ENCODE data around the gene RABAC1.

DNA sequence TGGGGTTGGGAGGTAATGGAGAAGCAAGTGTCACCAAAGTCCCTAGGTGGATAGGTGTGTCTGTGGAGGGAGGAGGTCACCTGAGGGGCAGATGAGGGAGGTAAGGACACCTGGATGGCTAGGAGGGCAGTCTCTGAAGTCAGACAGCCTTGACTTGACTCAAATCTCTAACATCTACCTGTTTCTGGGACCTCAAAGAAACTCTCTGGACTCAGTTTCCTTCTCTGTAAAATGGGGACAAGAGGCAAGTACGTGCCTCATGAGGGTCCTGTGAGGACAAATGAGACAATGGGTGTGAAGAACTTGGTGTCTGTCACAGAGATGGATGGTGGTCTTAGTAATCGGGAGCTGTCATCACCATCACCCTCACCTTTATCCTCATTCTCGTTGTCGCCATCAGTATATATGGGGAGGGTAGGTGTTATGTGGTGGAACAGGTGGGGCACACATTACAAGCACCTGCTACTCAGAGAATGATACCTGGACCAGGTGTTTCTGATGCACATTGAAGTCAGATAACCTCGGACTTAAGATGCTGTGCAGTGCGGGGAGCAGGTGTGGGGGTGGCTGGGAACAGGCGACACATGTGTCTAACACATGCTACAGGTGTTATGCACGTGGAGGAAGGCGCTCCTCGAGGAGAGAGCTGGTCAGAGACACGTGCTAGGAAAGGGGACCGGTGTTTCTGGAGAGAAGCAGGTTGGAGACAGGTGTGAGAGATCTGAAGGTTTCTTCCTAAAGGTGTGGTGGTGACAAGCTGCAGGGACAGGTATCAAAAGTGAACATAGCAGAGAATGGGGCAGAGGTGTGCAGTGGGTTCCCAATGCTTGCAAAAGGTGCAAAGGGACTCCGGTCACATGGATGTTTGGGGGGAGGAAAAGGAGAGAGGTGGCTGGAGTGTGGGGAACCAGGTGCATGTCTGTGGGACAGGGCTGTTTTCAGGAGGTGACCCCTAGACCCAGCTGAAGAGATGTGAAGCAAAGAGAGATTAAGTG, 34.7 kb downstream of the RABAC1 start:
- TF ChIP-seq, protein P1, sequence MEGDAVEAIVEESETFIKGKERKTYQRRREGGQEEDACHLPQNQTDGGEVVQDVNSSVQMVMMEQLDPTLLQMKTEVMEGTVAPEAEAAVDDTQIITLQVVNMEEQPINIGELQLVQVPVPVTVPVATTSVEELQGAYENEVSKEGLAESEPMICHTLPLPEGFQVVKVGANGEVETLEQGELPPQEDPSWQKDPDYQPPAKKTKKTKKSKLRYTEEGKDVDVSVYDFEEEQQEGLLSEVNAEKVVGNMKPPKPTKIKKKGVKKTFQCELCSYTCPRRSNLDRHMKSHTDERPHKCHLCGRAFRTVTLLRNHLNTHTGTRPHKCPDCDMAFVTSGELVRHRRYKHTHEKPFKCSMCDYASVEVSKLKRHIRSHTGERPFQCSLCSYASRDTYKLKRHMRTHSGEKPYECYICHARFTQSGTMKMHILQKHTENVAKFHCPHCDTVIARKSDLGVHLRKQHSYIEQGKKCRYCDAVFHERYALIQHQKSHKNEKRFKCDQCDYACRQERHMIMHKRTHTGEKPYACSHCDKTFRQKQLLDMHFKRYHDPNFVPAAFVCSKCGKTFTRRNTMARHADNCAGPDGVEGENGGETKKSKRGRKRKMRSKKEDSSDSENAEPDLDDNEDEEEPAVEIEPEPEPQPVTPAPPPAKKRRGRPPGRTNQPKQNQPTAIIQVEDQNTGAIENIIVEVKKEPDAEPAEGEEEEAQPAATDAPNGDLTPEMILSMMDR (IDR thresholded peaks at IDR 0.05): no peak
- TF ChIP-seq POLR2AphosphoS5 (IDR thresholded peaks at IDR 0.05): no peak

Measured in transverse colon (tissue), 4 donors.